ENCODE results near the gene MUC16. TPM values are rescaled to one million over a fixed set of nuclear protein-coding genes. Genes with fewer than 3 reads are reported as not detected.

The MUC16 gene
- total RNA-seq, result not detected in 2 replicates

GRCh38 chr19:9009935-9010651 is at the start of gene MUC16:
Gene MUC16, minus strand, starts transcription at chr19:9010409.

Other genes starting within 250 kb of the MUC16 start
- gene ZNF558, start 178.1 kb downstream of the MUC16 start, total RNA-seq, result 2.9 and 5.6 TPM in 2 replicates
- gene MBD3L1, start 178.0 kb downstream of the MUC16 start, total RNA-seq, result not detected in 2 replicates
- not detected in 2 replicates for gene OR1M1, start 76.7 kb upstream of the MUC16 start, total RNA-seq
- not detected in 2 replicates for gene OR7G2, start 97.1 kb upstream of the MUC16 start, total RNA-seq
- not detected in 2 replicates for gene OR7G1, start 105.4 kb upstream of the MUC16 start, total RNA-seq
- not detected in 2 replicates for gene OR7G3, start 116.5 kb upstream of the MUC16 start, total RNA-seq
- gene ZNF317, start 130.0 kb upstream of the MUC16 start, total RNA-seq, result 13.1 and 13.4 TPM in 2 replicates
- 0.10 TPM in 1 of 2 replicates, not detected in the other for gene OR7D2, start 168.6 kb upstream of the MUC16 start, total RNA-seq
- not detected in 2 replicates for gene OR7D4, start 209.2 kb upstream of the MUC16 start, total RNA-seq
- gene OR7E24, start 240.5 kb upstream of the MUC16 start, total RNA-seq, result not detected in 2 replicates